H1 (cell line): ENCODE results near the gene SCAPER. TPM values are rescaled to one million over a fixed set of nuclear protein-coding genes. Genes with fewer than 3 reads are reported as not detected.

ENCODE experiments used
- CHD2 ChIP-seq: IDR thresholded peaks from 2 replicates; pipeline ENCODE4 v1.6.1; 2012; ENCODE audit warnings: low read length, improper control_type of control experiment
- SUZ12 ChIP-seq: fragments of 200-600 bp; sonication (generic); IDR thresholded peaks from 2 replicates; pipeline ENCODE4 v1.6.1; 2012; ENCODE audit warnings: mild to moderate bottlenecking, inconsistent platforms, low read length, moderate library complexity, mixed read lengths
- TAF7 ChIP-seq: optimal IDR thresholded peaks from 2 replicates; pipeline ENCODE3; 2011; ENCODE audit warnings: low read depth, mild to moderate bottlenecking, inconsistent platforms, low read length, moderate library complexity, borderline replicate concordance
- ZNF274 ChIP-seq: IDR thresholded peaks from 2 replicates; pipeline ENCODE4 v1.7.0; 2012; ENCODE audit warnings: low read length, borderline replicate concordance; ENCODE audit errors: extremely low read depth
- polyA plus RNA-seq, 7 experiments: library from polyadenylated mRNA; depleted of rRNA in 3 of 7; stranded (reverse) in 5 of 7; unstranded in 2 of 7; fragments of >200 nt in 5 of 7; fragments of 200-250 nt in 2 of 7; gene quantifications; 1 replicate in 5 of 7; 2 replicates in 1 of 7; 4 replicates in 1 of 7; pipeline versions ENCODE4 v1.2.1 to v1.2.3, GENCODE V29; 2011 to 2013; ENCODE audit warnings: missing spikeins in 2 of 7, mixed read lengths in 2 of 7
- total RNA-seq: library from RNA; stranded (reverse); fragmentation: NEBNext Ultra II Directional; extraction: Animal tissue kit (Norgen Biotek cat#: 25700); gene quantifications from 2 replicates; pipeline ENCODE4 v1.2.1, GENCODE V29; 2021
- TF ChIP-seq, protein P1 (sequence below): IDR thresholded peaks from 2 replicates; pipeline ENCODE4 v1.6.1; 2011; ENCODE audit warnings: low read depth, mild to moderate bottlenecking, low read length; ENCODE audit not compliant: insufficient read depth

Gene SCAPER
- total and polyA plus RNA-seq, 2 of the 8 experiments (the other 6 are each of a cell fraction or from before 2014, with no cell fraction given) = 1.6 to 6.8 TPM

DNA sequence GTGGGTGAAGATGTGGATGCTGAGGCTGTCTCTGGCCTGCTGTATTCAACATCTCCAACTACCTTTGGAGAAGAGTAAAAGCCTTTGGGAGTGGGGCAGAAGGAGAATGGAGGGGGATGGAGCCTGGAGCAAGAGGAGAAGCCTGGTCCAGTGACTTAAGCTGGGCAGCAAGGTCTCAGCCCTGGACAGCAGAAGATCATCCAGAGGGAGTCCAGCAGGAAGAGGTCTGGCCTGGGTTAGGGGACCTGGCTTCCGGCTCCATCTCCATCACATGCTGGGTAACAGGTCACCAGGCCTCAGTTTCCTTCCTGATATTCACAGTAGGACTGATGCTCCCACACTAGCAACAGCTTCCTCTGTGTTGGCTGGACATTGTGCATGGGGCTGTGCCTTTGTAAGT lies 572.3 kb downstream of the SCAPER start (continued):
- TF ChIP-seq TAF7 = no peak
- TF ChIP-seq, protein P1, sequence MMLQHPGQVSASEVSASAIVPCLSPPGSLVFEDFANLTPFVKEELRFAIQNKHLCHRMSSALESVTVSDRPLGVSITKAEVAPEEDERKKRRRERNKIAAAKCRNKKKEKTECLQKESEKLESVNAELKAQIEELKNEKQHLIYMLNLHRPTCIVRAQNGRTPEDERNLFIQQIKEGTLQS = no peak
- TF ChIP-seq CHD2 = no peak
- TF ChIP-seq SUZ12 = no peak
- no peak for TF ChIP-seq ZNF274
- TF ChIP-seq, all 59 proteins: peak for 0
